Measurements from ENCODE around the gene CDH23. TPM values are rescaled to one million over a fixed set of nuclear protein-coding genes. Genes with fewer than 3 reads are reported as not detected.
A peak's percentile ranks its signal among the peaks of the same experiment; 100 is the strongest.

CDH23 gene
- total and polyA plus RNA-seq, 9 of the 15 experiments (the other 6 are each of a cell fraction or from before 2014, with no cell fraction given), result 0.18 to 1.2 (median 0.47) TPM

DNA sequence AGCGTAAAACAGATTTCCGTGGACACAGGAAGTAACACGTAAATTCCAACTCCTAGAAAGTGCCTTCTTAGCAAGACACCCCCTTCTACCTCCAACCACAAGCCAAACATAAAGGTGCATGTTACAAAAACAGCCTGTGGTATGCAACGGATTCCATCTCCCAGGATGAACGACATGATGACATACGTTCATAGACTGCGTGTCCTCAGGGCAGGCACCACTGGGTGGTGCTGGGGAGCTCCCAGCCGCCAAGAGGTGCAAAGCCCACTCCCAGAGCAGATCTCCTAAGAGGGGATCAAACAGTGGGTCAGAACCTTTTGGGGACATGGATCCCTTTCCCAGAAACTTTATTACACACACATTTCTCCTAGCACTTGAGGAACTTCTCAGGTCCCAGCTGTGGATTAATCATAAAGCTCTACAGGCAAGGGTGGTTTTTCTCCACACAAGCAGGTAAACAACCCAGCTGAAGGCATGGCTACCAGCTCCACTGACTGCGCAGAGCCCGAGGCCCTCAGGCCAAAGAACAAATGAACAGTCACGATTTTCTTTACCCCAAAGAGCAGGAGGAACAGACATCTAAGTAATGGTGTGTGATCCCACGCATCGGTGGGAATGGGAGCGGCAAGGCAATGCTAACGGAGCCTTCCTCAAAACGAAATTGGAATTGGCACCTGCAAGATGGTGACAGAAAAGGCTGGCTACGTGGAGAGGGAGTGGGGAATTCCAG is 440.5 kb downstream of the CDH23 start (continued):
- TF ChIP-seq, protein P1, sequence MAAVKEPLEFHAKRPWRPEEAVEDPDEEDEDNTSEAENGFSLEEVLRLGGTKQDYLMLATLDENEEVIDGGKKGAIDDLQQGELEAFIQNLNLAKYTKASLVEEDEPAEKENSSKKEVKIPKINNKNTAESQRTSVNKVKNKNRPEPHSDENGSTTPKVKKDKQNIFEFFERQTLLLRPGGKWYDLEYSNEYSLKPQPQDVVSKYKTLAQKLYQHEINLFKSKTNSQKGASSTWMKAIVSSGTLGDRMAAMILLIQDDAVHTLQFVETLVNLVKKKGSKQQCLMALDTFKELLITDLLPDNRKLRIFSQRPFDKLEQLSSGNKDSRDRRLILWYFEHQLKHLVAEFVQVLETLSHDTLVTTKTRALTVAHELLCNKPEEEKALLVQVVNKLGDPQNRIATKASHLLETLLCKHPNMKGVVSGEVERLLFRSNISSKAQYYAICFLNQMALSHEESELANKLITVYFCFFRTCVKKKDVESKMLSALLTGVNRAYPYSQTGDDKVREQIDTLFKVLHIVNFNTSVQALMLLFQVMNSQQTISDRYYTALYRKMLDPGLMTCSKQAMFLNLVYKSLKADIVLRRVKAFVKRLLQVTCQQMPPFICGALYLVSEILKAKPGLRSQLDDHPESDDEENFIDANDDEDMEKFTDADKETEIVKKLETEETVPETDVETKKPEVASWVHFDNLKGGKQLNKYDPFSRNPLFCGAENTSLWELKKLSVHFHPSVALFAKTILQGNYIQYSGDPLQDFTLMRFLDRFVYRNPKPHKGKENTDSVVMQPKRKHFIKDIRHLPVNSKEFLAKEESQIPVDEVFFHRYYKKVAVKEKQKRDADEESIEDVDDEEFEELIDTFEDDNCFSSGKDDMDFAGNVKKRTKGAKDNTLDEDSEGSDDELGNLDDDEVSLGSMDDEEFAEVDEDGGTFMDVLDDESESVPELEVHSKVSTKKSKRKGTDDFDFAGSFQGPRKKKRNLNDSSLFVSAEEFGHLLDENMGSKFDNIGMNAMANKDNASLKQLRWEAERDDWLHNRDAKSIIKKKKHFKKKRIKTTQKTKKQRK (IDR thresholded peaks at IDR 0.05; ENCODE audit: borderline replicate concordance, low read depth, low read length), result no peak
- no peak for TF ChIP-seq ARID1B (IDR thresholded peaks at IDR 0.05)
- no peak for TF ChIP-seq HMG20B (CRISPR knock-in tag; IDR thresholded peaks at IDR 0.05)
- no peak for TF ChIP-seq ZNF780A (CRISPR knock-in tag; IDR thresholded peaks at IDR 0.05)
- TF ChIP-seq MEIS2 (IDR thresholded peaks at IDR 0.05; ENCODE audit: partially characterized antibody), result peak; percentile 57
- peak in 1 of 2 experiments; percentile 55; a peak in 1 of 4 replicates for TF ChIP-seq FOXA3 (CRISPR knock-in tag; conservative IDR thresholded peaks at IDR 0.05 in 1 of 2, IDR thresholded peaks at IDR 0.05 in 1 of 2)
- TF ChIP-seq ZNF184 (CRISPR knock-in tag; IDR thresholded peaks at IDR 0.05), result no peak; the same call in 1 of the 2 replicates
- peak; percentile 13 to 89; a peak in 2 of 4 replicates for TF ChIP-seq TEAD1 (CRISPR knock-in tag; IDR thresholded peaks at IDR 0.05)
- TF ChIP-seq CTBP1 (IDR thresholded peaks at IDR 0.05; ENCODE audit: borderline replicate concordance), result peak; percentile 46; the same call in 1 of the 2 replicates
- 0 out of 2 replicates have a peak, but pooled peaks have one; percentile 17 for TF ChIP-seq JUNB (CRISPR knock-in tag; conservative IDR thresholded peaks at IDR 0.05)
- no peak for TF ChIP-seq EP400 (IDR thresholded peaks at IDR 0.05)
- TF ChIP-seq TEAD4 (IDR thresholded peaks at IDR 0.05; ENCODE audit: low read length), result peak; percentile 47; the same call in 1 of the 2 replicates
- TF ChIP-seq TEAD4 (CRISPR knock-in tag; IDR thresholded peaks at IDR 0.05; ENCODE audit: borderline replicate concordance), result no peak
- TF ChIP-seq CTCF (IDR thresholded peaks at IDR 0.05 in 2 of 3, conservative IDR thresholded peaks at IDR 0.05 in 1 of 3; ENCODE audit: insufficient read depth in 2 of 3, low read depth in 1 of 3, low read length in 3 of 3), result peak; percentile 85 to 94 (median 92)
- TF ChIP-seq ZNF561 (CRISPR knock-in tag; conservative IDR thresholded peaks at IDR 0.05), result no peak
- TF ChIP-seq HNRNPLL (IDR thresholded peaks at IDR 0.05; ENCODE audit: low read depth, low read length, poor library complexity, severe bottlenecking), result no peak
- TF ChIP-seq NFYB (IDR thresholded peaks at IDR 0.05; ENCODE audit: extremely low read depth, insufficient read length), result no peak
- TF ChIP-seq HOXB6 (CRISPR knock-in tag; IDR thresholded peaks at IDR 0.05; ENCODE audit: borderline replicate concordance), result no peak
- TF ChIP-seq, protein P2, sequence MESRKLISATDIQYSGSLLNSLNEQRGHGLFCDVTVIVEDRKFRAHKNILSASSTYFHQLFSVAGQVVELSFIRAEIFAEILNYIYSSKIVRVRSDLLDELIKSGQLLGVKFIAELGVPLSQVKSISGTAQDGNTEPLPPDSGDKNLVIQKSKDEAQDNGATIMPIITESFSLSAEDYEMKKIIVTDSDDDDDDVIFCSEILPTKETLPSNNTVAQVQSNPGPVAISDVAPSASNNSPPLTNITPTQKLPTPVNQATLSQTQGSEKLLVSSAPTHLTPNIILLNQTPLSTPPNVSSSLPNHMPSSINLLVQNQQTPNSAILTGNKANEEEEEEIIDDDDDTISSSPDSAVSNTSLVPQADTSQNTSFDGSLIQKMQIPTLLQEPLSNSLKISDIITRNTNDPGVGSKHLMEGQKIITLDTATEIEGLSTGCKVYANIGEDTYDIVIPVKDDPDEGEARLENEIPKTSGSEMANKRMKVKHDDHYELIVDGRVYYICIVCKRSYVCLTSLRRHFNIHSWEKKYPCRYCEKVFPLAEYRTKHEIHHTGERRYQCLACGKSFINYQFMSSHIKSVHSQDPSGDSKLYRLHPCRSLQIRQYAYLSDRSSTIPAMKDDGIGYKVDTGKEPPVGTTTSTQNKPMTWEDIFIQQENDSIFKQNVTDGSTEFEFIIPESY (CRISPR knock-in tag; IDR thresholded peaks at IDR 0.05), result peak; percentile 98
